ENCODE measurements around the gene SIM1. TPM values are rescaled to one million over a fixed set of nuclear protein-coding genes. Genes with fewer than 3 reads are reported as not detected.

SIM1 gene
- total RNA-seq, 1 donor from 2014 or later: not detected

DNA sequence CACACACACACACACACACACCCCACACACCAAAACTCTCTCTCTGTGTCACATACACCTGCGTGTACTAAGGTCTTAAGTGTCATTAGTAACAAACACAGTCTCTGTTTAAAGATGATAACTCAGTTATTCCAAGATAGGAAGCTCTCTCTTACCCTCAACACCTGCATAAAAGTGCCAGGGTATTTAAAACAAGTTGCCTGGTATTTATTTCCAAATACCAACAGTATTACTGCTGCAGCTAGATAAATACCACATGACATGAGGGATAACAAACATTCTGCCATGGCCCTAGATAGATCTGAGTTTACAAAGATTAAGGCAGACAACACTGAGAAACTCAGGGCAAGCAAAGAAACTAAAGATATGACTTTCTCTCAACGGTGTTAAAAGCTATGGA lies 118.5 kb downstream of the SIM1 start:
- no peak overlapping the region for H3K4me3 ChIP-seq (ENCODE audit: low read depth, low read length)
- TF ChIP-seq, protein P1, sequence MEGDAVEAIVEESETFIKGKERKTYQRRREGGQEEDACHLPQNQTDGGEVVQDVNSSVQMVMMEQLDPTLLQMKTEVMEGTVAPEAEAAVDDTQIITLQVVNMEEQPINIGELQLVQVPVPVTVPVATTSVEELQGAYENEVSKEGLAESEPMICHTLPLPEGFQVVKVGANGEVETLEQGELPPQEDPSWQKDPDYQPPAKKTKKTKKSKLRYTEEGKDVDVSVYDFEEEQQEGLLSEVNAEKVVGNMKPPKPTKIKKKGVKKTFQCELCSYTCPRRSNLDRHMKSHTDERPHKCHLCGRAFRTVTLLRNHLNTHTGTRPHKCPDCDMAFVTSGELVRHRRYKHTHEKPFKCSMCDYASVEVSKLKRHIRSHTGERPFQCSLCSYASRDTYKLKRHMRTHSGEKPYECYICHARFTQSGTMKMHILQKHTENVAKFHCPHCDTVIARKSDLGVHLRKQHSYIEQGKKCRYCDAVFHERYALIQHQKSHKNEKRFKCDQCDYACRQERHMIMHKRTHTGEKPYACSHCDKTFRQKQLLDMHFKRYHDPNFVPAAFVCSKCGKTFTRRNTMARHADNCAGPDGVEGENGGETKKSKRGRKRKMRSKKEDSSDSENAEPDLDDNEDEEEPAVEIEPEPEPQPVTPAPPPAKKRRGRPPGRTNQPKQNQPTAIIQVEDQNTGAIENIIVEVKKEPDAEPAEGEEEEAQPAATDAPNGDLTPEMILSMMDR (IDR thresholded peaks at IDR 0.05; ENCODE audit: insufficient read depth, low read length, severe bottlenecking): no peak
- no peak for FAIRE-seq
- no peaks in the 10 kb centered on the region for H3K27me3 ChIP-seq (ENCODE audit: control insufficient read depth, insufficient read depth, low read length)
- DNase-seq (ENCODE audit: low read depth): no peak
- no peaks in the 10 kb centered on the region for H3K36me3 ChIP-seq (ENCODE audit: control insufficient read depth, insufficient read depth, low read length)

DNA sequence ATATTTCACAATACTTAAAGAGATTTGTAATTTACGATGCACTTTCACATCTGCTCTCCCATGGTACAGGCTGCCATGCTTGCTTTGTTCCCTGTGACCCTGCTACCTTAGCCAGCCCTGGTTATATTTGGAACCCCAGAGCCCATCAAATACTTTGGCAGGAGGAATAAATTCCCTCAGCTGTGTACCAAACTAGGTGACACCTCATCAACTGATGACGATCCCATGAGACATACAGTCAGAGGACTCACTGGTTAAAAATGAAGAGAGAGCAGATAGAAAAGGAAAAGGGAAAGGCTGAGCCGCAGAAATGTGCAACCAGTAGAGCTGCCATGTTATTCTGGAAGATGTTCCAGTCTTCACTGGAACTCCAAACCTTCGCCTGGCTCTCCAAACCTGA lies 120.0 kb downstream of the SIM1 start:
- no peak for FAIRE-seq
- TF ChIP-seq, protein P1 (IDR thresholded peaks at IDR 0.05; ENCODE audit: insufficient read depth, low read length, severe bottlenecking): no peak
- Histone ChIP-seq H3K4me3 (ENCODE audit: low read depth, low read length) (no peak overlapping the region), H3K36me3 (ENCODE audit: control insufficient read depth, insufficient read depth, low read length) (no peaks in the 10 kb centered on the region), H3K27me3 (ENCODE audit: control insufficient read depth, insufficient read depth, low read length) (no peaks in the 10 kb centered on the region)
- DNase-seq (ENCODE audit: low read depth): peak; percentile 26

DNA sequence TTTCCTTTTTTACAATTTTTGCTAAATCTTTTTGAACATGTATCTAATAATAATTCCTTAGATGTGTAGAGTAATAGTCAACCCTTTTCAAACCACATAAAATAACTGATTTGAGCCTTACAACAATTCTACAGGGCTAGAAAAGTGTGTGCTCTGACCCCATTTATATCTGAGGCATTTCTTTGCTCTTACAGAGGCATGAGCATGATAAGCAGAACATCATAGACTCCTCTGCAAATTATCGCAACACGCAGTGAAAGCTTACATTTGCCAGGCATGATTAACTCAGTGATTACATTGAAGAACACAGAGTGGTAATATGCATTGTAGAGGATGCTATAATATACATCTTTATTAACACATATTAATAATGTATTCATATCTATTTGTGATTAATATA lies 120.4 kb downstream of the SIM1 start:
- Histone ChIP-seq H3K36me3 (ENCODE audit: control insufficient read depth, insufficient read depth, low read length) (no peaks in the 10 kb centered on the region), H3K27me3 (ENCODE audit: control insufficient read depth, insufficient read depth, low read length) (no peaks in the 10 kb centered on the region), H3K4me3 (ENCODE audit: low read depth, low read length) (no peak overlapping the region)
- FAIRE-seq (no peak), DNase-seq (ENCODE audit: low read depth) (no peak)
- TF ChIP-seq, protein P1 (IDR thresholded peaks at IDR 0.05; ENCODE audit: insufficient read depth, low read length, severe bottlenecking): no peak

DNA sequence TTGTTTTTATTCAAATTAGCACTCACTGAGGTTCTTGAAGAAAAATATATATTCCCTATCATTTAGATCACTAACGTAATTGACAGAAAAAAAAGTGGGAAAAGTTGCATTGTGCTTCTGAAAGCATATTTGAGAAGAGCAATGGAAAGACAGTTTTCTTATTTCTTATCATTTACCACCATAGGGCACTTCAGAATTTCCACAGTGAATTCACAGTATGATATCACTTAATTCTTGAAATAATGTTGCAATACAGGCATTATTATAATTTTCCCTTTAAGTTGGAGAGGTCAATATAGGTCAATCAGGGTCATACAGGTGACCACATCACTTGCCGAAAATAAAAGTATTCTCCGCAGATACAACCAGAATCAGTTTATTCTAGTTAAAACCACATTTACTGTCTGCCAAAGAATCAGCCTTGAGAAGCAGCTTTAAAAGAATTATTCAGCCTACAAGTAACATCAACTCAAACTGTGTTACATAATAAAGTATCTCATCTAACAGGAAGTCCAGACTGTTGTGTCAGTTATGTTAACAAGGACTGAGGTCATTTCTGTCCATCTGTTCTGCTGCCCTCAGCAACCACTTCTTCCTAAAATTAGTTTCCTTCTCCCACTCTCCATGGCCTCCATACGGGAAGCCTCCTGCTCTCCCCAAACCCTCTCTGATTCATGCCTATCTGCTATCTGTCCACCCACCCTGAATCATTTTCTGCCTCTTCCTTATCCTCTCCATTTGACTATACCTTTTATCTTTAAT lies 121.2 kb downstream of the SIM1 start:
- TF ChIP-seq, protein P1 (IDR thresholded peaks at IDR 0.05; ENCODE audit: insufficient read depth, low read length, severe bottlenecking): no peak
- FAIRE-seq (no peak), DNase-seq (ENCODE audit: low read depth) (peak; percentile 6)
- Histone ChIP-seq H3K27me3 (ENCODE audit: control insufficient read depth, insufficient read depth, low read length) (no peaks in the 10 kb centered on the region), H3K36me3 (ENCODE audit: control insufficient read depth, insufficient read depth, low read length) (no peaks in the 10 kb centered on the region), H3K4me3 (ENCODE audit: low read depth, low read length) (no peak overlapping the region)

DNA sequence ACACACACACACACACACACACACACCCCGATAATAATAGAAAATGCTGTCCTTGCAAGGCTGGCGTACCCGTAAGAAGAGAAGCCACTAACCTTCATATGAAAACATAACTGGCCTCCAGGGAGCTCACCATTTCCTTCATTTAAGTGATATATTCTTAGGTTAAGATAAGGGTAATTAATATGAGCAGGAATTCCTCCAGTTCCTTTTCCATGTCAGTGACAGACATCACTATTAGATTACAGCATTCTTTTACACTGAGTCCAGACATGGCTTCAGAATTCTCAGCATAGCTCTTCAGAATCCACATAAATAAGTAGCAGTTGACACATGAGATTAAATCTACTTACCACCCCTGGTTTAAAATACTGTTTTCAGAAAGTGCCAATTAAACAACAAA lies 121.9 kb downstream of the SIM1 start:
- peak; percentile 12 for DNase-seq (ENCODE audit: low read depth)
- no peak overlapping the region for H3K4me3 ChIP-seq (ENCODE audit: low read depth, low read length)
- no peaks in the 10 kb centered on the region for H3K27me3 ChIP-seq (ENCODE audit: control insufficient read depth, insufficient read depth, low read length)
- TF ChIP-seq, protein P1 (IDR thresholded peaks at IDR 0.05; ENCODE audit: insufficient read depth, low read length, severe bottlenecking): no peak
- no peaks in the 10 kb centered on the region for H3K36me3 ChIP-seq (ENCODE audit: control insufficient read depth, insufficient read depth, low read length)
- FAIRE-seq: no peak
